ENCODE measurements around the gene TNNC1.

Gene TNNC1

GRCh38 chr3:52483577-52484381 lies 29.9 kb upstream of the TNNC1 start:
- no peak for DNase-seq

GRCh38 chr3:52483081-52483480 lies 29.2 kb upstream of the TNNC1 start:
- DNase-seq: no peak

GRCh38 chr3:52481819-52482521 lies 28.1 kb upstream of the TNNC1 start:
- peak in 1 of 4 experiments; percentile 43 for DNase-seq

GRCh38 chr3:52480768-52481715 lies 27.2 kb upstream of the TNNC1 start:
- DNase-seq: no peak

GRCh38 chr3:52479877-52480575 lies 26.2 kb upstream of the TNNC1 start:
- peak; percentile 43 to 73 (median 70) for DNase-seq

- DNase-seq: no peak
Observed at GRCh38 chr3:52479037-52479876, 25.4 kb upstream of the TNNC1 start.

GRCh38 chr3:52477796-52478095 lies 23.9 kb upstream of the TNNC1 start:
- peak in 3 of 4 experiments; percentile 52 to 57 (median 53) for DNase-seq

- DNase-seq: no peak
Observed at GRCh38 chr3:52477076-52477795, 23.4 kb upstream of the TNNC1 start.

GRCh38 chr3:52473026-52473425 lies 19.2 kb upstream of the TNNC1 start:
- DNase-seq: peak; percentile 39 to 68 (median 62)

- peak; percentile 44 to 77 (median 70) for DNase-seq
Observed at GRCh38 chr3:52472239-52473000, 18.6 kb upstream of the TNNC1 start.

- DNase-seq: peak; percentile 89 to 93 (median 92)
Observed at GRCh38 chr3:52471371-52472238, 17.8 kb upstream of the TNNC1 start.

- no peak for DNase-seq
Observed at GRCh38 chr3:52470920-52471319, 17.1 kb upstream of the TNNC1 start.

- DNase-seq: no peak
Observed at GRCh38 chr3:52469001-52469400, 15.2 kb upstream of the TNNC1 start.

GRCh38 chr3:52468336-52468735 lies 14.5 kb upstream of the TNNC1 start:
- peak; percentile 24 to 58 (median 43) for DNase-seq

GRCh38 chr3:52463416-52463815 lies 9.6 kb upstream of the TNNC1 start:
- peak in 3 of 4 experiments; percentile 1 to 64 (median 43) for DNase-seq

- no peak for DNase-seq
Observed at GRCh38 chr3:52461874-52462273, 8.0 kb upstream of the TNNC1 start.

GRCh38 chr3:52458770-52459545 lies 5.1 kb upstream of the TNNC1 start:
- no peak for DNase-seq

All from suppressor macrophage (primary cell).